ENCODE data around the gene ACTN2. TPM values are rescaled to one million over a fixed set of nuclear protein-coding genes. Genes with fewer than 3 reads are reported as not detected.

Gene ACTN2
- total RNA-seq, 2 donors from 2014 or later, result 0.79 to 2.2 TPM

- no peaks in the 10 kb centered on the region for H3K4me1 ChIP-seq (ENCODE audit: control insufficient read depth, insufficient read depth, low read length)
- Mint-ChIP-seq H3K4me1 (peaks cover 1% of the 10 kb centered on the region), H3K36me3 (ENCODE audit: low read depth) (no peaks in the 10 kb centered on the region), H3K27me3 (ENCODE audit: insufficient read depth) (no peaks in the 10 kb centered on the region), H3K9me3 (no peaks in the 10 kb centered on the region), H3K27ac (no peak overlapping the region), H3K4me3 (no peak overlapping the region)
- TF ChIP-seq CTCF (conservative IDR thresholded peaks at IDR 0.05), result no peak
- 94% methylated on average over 14 of the region's 14 CpGs for WGBS, 2 experiments (ENCODE audit: insufficient coverage in 1 of 2, insufficient read length in 1 of 2)
- H3K4me3 ChIP-seq (ENCODE audit: low read length), result no peak overlapping the region
- no peak overlapping the region for H3K9ac ChIP-seq (ENCODE audit: extremely low read depth, low read length, poor library complexity, severe bottlenecking)
- H3K27ac ChIP-seq (ENCODE audit: low read depth, low read length), result no peak overlapping the region
- no peaks in the 10 kb centered on the region for H3K9me3 ChIP-seq (ENCODE audit: control insufficient read depth, low read length)
- no peaks in the 10 kb centered on the region for H3K27me3 ChIP-seq (ENCODE audit: control insufficient read depth, insufficient read depth, low read length, poor library complexity, severe bottlenecking)
- DNase-seq, result no peak
- H3K36me3 ChIP-seq (ENCODE audit: control insufficient read depth, insufficient read depth, low read length), result no peaks in the 10 kb centered on the region
These were observed 74.7 kb downstream of the ACTN2 start for GRCh38 chr1:236760986-236761385.

GRCh38 chr1:236761397-236762132 lies 75.3 kb downstream of the ACTN2 start:
- H3K9me3 Mint-ChIP-seq, result no peaks in the 10 kb centered on the region
- DNase-seq, result no peak
- H3K4me1 Mint-ChIP-seq, result peaks cover 1% of the 10 kb centered on the region
- Histone ChIP-seq H3K9me3 (ENCODE audit: control insufficient read depth, low read length) (no peaks in the 10 kb centered on the region), H3K36me3 (ENCODE audit: control insufficient read depth, insufficient read depth, low read length) (no peaks in the 10 kb centered on the region), H3K9ac (ENCODE audit: extremely low read depth, low read length, poor library complexity, severe bottlenecking) (no peak overlapping the region), H3K4me3 (ENCODE audit: low read length) (no peak overlapping the region), H3K27ac (ENCODE audit: low read depth, low read length) (no peak overlapping the region), H3K4me1 (ENCODE audit: control insufficient read depth, insufficient read depth, low read length) (no peaks in the 10 kb centered on the region), H3K27me3 (ENCODE audit: control insufficient read depth, insufficient read depth, low read length, poor library complexity, severe bottlenecking) (no peaks in the 10 kb centered on the region)
- 70 to 83% methylated on average over 3 to 5 of the region's 5 CpGs for WGBS, 2 experiments (ENCODE audit: insufficient coverage in 1 of 2, insufficient read length in 1 of 2)
- H3K27me3 Mint-ChIP-seq (ENCODE audit: insufficient read depth), result no peaks in the 10 kb centered on the region
- H3K4me3 Mint-ChIP-seq, result no peak overlapping the region
- no peaks in the 10 kb centered on the region for H3K36me3 Mint-ChIP-seq (ENCODE audit: low read depth)
- H3K27ac Mint-ChIP-seq, result no peak overlapping the region
- no peak for TF ChIP-seq CTCF (conservative IDR thresholded peaks at IDR 0.05)

- DNase-seq, result no peak
- Histone ChIP-seq H3K4me1 (ENCODE audit: control insufficient read depth, insufficient read depth, low read length) (no peaks in the 10 kb centered on the region), H3K27ac (ENCODE audit: low read depth, low read length) (no peak overlapping the region), H3K9me3 (ENCODE audit: control insufficient read depth, low read length) (no peaks in the 10 kb centered on the region), H3K4me3 (ENCODE audit: low read length) (no peak overlapping the region), H3K27me3 (ENCODE audit: control insufficient read depth, insufficient read depth, low read length, poor library complexity, severe bottlenecking) (no peaks in the 10 kb centered on the region), H3K9ac (ENCODE audit: extremely low read depth, low read length, poor library complexity, severe bottlenecking) (no peak overlapping the region), H3K36me3 (ENCODE audit: control insufficient read depth, insufficient read depth, low read length) (no peaks in the 10 kb centered on the region)
- no peak for TF ChIP-seq CTCF (conservative IDR thresholded peaks at IDR 0.05)
- 89 to 90% methylated on average over 4 to 15 of the region's 15 CpGs for WGBS, 2 experiments (ENCODE audit: insufficient coverage in 1 of 2, insufficient read length in 1 of 2)
- no peaks in the 10 kb centered on the region for H3K9me3 Mint-ChIP-seq
- H3K36me3 Mint-ChIP-seq (ENCODE audit: low read depth), result no peaks in the 10 kb centered on the region
- no peak overlapping the region for H3K4me3 Mint-ChIP-seq
- peaks cover 1% of the 10 kb centered on the region for H3K4me1 Mint-ChIP-seq
- H3K27me3 Mint-ChIP-seq (ENCODE audit: insufficient read depth), result no peaks in the 10 kb centered on the region
- no peak overlapping the region for H3K27ac Mint-ChIP-seq
These were observed 76.1 kb downstream of the ACTN2 start for GRCh38 chr1:236762410-236762809.
